GM18907 (cell line): ENCODE results near the gene ZFYVE28.

Experiments used
- ATAC-seq: cut with Tn5 transposase; IDR thresholded peaks from one replicate; pipeline ENCODE4 v1.9.1; 2021; ENCODE audit warnings: mild to moderate bottlenecking, moderate library complexity; ENCODE audit not compliant: unreplicated experiment

The ZFYVE28 gene

GRCh38 chr4:2334826-2335728 is 83.4 kb downstream of the ZFYVE28 start:
- ATAC-seq: no peak

- no peak for ATAC-seq
Measured at GRCh38 chr4:2333916-2334644, 84.4 kb downstream of the ZFYVE28 start.

- no peak for ATAC-seq
Measured at GRCh38 chr4:2333356-2333841, 85.0 kb downstream of the ZFYVE28 start.

- ATAC-seq: no peak
Measured at GRCh38 chr4:2332976-2333319, 85.5 kb downstream of the ZFYVE28 start.

GRCh38 chr4:2332201-2332975 is 86.1 kb downstream of the ZFYVE28 start:
- no peak for ATAC-seq

- no peak for ATAC-seq
Measured at GRCh38 chr4:2331519-2332200, 86.8 kb downstream of the ZFYVE28 start.

GRCh38 chr4:2331043-2331420 is 87.4 kb downstream of the ZFYVE28 start:
- no peak for ATAC-seq

GRCh38 chr4:2330091-2331042 is 88.1 kb downstream of the ZFYVE28 start:
- no peak for ATAC-seq

- no peak for ATAC-seq
Measured at GRCh38 chr4:2327579-2327978, 90.9 kb downstream of the ZFYVE28 start.

- ATAC-seq: no peak
Measured at GRCh38 chr4:2324891-2325290, 93.6 kb downstream of the ZFYVE28 start.

GRCh38 chr4:2322841-2323240 is 95.6 kb downstream of the ZFYVE28 start:
- no peak for ATAC-seq

GRCh38 chr4:2322227-2322626 is 96.2 kb downstream of the ZFYVE28 start:
- no peak for ATAC-seq

GRCh38 chr4:2321279-2322196 is 96.9 kb downstream of the ZFYVE28 start:
- no peak for ATAC-seq

GRCh38 chr4:2320746-2321145 is 97.7 kb downstream of the ZFYVE28 start:
- ATAC-seq: no peak

GRCh38 chr4:2320152-2320551 is 98.3 kb downstream of the ZFYVE28 start:
- ATAC-seq: no peak

- ATAC-seq: no peak
Measured at GRCh38 chr4:2318885-2319284, 99.6 kb downstream of the ZFYVE28 start.

GRCh38 chr4:2318476-2318875 is 100.0 kb downstream of the ZFYVE28 start:
- no peak for ATAC-seq

- no peak for ATAC-seq
Measured at GRCh38 chr4:2313366-2313765, 105.1 kb downstream of the ZFYVE28 start.
